Activated naive CD8-positive, alpha-beta T cell treated with anti-CD3 and anti-CD28 coated beads for 36 hours (primary cell): ENCODE measurements around the gene HSPA4. TPM values are rescaled to one million over a fixed set of nuclear protein-coding genes. Genes with fewer than 3 reads are reported as not detected.

ENCODE experiments used
- DNase-seq: peaks from one replicate; pipeline ENCODE4 v3.0.0; 2021
- H3K27ac Mint-ChIP-seq: one replicate; pipeline ENCODE4 v1.8.0; 2022; ENCODE audit warnings: mild to moderate bottlenecking, moderate library complexity, mixed read lengths
- H3K27me3 Mint-ChIP-seq: one replicate; pipeline ENCODE4 v1.8.0; 2022; ENCODE audit warnings: mild to moderate bottlenecking, mixed read lengths
- H3K36me3 Mint-ChIP-seq: one replicate; pipeline ENCODE4 v1.8.0; 2021; ENCODE audit warnings: mild to moderate bottlenecking, mixed read lengths
- H3K4me1 Mint-ChIP-seq: one replicate; pipeline ENCODE4 v1.8.0; 2021; ENCODE audit warnings: mixed read lengths
- H3K4me3 Mint-ChIP-seq: one replicate; pipeline ENCODE4 v1.8.0; 2022; ENCODE audit warnings: mild to moderate bottlenecking, moderate library complexity, mixed read lengths
- H3K9me3 Mint-ChIP-seq: one replicate; pipeline ENCODE4 v1.8.0; 2022; ENCODE audit warnings: mixed read lengths
- total RNA-seq, 2 experiments: library from RNA; stranded (reverse); gene quantifications; one replicate each; pipeline ENCODE4 v1.2.3, GENCODE V29; 2021

HSPA4 gene
- total RNA-seq, 2 experiments from 2014 or later: 296 to 302 TPM

DNA sequence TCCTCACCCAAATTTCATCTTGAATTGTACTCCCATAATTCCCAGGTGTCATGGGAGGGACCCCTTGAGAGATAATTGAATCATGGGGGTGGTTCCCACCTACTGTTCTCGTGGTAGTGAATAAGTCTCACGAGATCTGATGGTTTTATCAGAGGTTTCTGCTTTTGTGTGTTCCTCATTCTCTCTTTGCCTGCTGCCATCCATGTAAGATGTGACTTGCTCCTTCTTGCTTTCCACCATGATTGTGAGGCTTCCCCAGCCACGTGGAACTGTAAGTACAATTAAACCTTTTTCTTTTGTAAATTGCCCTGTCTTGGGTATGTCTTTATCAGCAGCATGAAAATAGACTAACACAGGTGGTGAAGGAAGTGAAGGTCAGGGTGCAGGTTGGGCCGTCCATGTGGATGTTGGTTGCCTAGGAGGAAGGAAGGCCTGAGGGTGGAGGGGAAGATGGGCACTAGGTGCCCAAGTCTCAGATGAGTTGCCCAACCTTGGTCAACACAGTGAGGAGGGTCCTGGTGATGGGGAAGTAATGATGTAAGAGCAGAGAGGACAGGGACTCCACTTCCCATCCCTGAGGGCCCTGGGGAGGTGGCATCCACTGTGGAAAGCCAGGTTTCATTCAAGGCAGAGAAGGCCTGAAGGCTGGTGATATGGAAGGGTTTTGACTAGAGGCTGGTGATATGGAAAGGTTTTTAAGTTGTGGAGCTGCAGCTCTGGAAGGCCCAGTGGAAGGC, 92.6 kb downstream of the HSPA4 start:
- DNase-seq: no peak
- H3K4me1 Mint-ChIP-seq: peaks cover 17% of the 10 kb centered on the region
- H3K27ac Mint-ChIP-seq: no peak overlapping the region
- H3K9me3 Mint-ChIP-seq: peaks cover 10% of the 10 kb centered on the region
- no peak overlapping the region for H3K4me3 Mint-ChIP-seq
- H3K36me3 Mint-ChIP-seq: peaks cover 2% of the 10 kb centered on the region
- no peaks in the 10 kb centered on the region for H3K27me3 Mint-ChIP-seq

DNA sequence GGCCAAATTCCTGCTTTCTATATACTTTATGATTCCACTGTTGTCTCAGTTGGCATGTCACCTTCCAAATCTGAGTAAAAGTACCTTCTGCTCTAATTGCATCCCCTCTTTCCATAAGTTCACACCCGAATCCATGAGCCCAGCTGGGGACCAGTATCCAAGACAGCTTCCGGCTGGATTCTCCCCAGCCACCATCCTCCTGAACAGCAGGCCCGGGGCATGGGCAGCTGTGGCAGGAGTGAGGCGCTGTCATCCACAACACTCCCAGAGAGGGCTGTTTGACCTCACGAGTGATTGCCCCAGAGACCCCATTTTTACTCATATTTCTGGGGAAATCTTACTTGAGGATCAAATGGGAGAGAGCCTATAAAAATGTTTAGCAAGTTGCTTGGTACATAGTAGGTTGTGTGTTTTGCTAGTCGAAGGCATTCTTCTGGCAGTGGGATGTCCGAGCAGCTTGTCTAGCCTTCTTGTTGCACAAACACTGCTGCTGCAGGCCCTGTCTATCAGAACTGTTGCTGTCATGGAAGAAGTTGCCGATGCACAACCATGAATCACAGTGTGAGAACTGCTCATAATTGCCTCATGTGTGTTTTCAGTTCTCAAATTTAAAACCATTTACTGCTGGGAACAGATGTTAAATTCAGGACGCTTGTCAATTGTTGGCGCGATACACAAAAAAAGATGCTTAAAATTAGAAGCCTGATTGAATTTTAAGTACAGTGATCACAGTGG, 93.8 kb downstream of the HSPA4 start:
- DNase-seq: no peak

DNA sequence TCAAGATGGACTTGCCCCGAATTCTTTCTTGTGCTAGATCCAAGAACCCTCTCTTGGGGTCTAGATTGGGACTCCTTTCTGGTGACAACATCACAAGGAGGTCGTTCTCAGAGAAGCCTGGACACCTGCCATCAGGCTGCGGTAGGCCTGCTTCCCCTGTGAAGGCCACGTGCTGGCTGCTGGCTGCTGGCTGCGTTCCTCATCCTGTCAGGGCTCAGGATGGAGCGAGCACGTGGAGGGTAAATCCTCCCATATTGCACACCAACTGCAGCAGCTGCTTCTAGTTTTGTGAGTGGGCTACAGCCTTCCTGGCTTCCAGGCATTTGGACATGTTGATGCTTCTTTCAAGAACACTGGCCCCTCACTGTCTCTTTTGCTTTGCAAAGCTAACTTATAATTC, 95.6 kb downstream of the HSPA4 start:
- no peak for DNase-seq
- Mint-ChIP-seq H3K4me1 (peaks cover 17% of the 10 kb centered on the region), H3K36me3 (peaks cover 2% of the 10 kb centered on the region), H3K4me3 (no peak overlapping the region), H3K27ac (no peak overlapping the region), H3K9me3 (peaks cover 10% of the 10 kb centered on the region), H3K27me3 (no peaks in the 10 kb centered on the region)

More for the DNA sequence above, 93.8 kb downstream of the HSPA4 start:
- H3K4me1 Mint-ChIP-seq: peaks cover 17% of the 10 kb centered on the region
- peaks cover 2% of the 10 kb centered on the region for H3K36me3 Mint-ChIP-seq
- no peak overlapping the region for H3K4me3 Mint-ChIP-seq
- H3K9me3 Mint-ChIP-seq: peaks cover 10% of the 10 kb centered on the region
- no peaks in the 10 kb centered on the region for H3K27me3 Mint-ChIP-seq
- H3K27ac Mint-ChIP-seq: no peak overlapping the region

DNA sequence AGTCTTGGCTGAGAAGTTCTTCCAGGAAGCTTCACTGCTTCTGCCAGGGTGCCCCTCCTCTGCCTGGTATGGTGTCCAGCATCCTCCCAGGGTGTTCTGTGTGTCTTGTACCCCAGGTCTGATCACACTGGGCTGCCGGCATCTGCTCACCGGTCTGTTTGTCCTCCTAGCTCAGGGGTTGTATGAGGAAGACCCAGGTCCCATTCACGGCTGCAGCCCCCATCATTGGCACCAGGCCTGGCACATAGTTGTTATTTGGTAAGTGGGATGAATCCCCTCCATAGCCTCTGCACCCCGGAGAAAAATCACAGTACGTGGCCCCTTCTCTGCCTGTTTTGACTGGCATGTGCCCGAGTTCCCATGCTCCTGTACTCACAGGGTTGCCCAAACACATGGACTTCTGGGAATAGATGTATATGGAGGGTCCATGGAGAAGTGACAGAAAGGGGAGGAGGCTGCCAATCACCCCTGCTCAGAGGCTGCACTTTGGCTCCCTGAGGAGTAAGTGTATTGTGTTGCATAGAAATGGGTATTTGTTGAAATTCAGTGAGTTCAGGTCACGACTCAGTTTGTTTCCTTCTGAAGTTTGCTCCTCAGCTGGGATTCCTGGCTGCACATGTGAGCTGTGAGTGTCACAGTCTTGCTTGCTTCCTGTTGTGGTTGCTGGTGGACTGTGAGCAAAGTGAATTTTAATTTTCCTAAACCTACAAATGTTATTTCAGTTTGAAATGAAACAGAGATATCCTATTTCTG, 96.2 kb downstream of the HSPA4 start:
- H3K9me3 Mint-ChIP-seq: peaks cover 10% of the 10 kb centered on the region
- no peak for DNase-seq
- peaks cover 17% of the 10 kb centered on the region for H3K4me1 Mint-ChIP-seq
- no peaks in the 10 kb centered on the region for H3K27me3 Mint-ChIP-seq
- H3K4me3 Mint-ChIP-seq: no peak overlapping the region
- no peak overlapping the region for H3K27ac Mint-ChIP-seq
- peaks cover 2% of the 10 kb centered on the region for H3K36me3 Mint-ChIP-seq

DNA sequence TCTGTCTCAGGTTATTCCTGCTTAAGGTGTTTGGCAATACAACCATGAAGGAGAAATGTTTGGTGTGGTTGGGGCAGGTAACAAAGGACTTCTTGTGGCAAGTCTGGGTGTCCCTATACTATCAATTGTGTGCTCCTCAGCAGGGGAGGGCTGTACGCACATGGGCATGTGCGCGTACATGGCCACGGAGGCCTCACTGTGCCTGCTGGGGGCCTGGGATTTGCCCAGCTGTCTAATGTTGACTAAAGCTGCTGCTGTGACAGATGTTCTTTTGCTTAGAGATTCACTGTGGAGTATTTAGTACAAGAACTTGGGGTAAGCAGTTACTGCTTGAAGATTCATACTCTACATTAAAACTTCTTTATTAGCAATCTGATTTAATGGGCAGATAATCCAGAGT, 97.5 kb downstream of the HSPA4 start:
- Mint-ChIP-seq H3K9me3 (peaks cover 3% of the 10 kb centered on the region), H3K4me3 (no peak overlapping the region), H3K4me1 (peaks cover 17% of the 10 kb centered on the region), H3K36me3 (peaks cover 2% of the 10 kb centered on the region), H3K27ac (no peak overlapping the region), H3K27me3 (no peaks in the 10 kb centered on the region)
- DNase-seq: no peak

DNA sequence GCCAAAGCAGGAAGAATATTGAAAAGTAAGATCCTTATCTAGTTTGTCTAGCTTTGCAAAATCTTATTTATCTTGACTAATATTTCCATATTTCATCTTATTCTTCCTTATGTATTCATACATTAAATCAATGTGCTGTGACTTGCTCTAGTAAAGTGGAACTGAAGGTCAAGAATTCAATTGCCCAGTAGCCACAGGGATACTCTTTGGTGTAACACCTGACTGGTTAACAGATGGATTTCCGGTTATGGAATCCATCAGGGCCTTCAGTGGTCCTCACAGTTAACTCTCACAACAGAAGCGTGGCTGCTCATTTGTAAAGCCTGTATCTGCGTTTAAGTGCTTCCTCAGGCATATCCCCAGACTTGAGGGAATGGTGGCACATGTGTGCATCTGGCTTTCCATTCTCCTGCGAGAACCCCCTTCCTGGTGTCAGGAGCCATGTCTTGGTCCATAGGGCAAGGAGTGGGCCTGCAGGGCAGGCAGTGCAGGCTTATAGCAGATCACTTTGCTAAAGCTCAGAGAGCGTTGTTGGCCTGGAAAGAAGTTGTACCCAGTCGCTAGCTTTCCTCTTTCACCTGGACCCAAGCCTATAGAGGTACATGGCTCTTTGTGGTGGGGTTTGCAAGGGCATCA, 99.2 kb downstream of the HSPA4 start:
- Mint-ChIP-seq H3K4me1 (peaks cover 17% of the 10 kb centered on the region), H3K4me3 (no peak overlapping the region), H3K27ac (no peak overlapping the region), H3K27me3 (no peaks in the 10 kb centered on the region), H3K36me3 (no peaks in the 10 kb centered on the region), H3K9me3 (no peaks in the 10 kb centered on the region)
- no peak for DNase-seq

DNA sequence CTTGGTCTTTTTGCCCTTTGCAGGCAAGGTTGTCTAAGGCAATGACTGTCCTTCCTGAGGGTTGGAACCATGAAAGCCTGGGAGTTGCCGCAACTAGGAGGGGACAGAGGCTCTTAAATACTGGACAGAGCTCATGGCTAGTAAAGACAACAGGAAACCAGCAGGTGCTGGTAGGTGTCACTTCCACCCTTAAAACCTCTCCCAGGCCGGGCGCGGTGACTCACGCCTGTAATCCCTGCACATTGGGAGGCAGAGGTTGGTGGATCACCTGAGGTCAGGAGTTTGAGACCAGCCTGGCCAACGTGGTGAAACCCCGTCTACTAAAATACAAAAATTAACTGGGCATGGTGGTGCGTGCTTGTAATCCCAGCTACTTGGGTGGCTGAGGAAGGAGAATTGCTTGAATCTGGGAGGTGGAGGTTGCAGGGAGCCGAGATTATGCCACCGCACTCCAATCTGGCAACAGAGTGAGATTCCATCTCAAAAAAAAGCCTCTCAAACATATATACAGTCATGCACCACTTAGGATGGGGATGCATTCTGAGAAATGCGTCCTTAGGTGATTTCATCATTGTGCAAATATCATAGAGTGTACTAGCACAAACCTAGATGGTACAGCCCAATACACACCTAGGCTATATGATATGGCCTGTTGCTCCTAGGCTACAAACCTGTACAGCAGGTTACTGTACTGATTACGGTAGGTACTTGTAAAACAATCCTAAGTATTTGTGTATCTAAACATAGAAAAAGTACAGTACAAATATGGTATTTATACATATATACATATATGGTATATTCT, 102.7 kb downstream of the HSPA4 start:
- no peak overlapping the region for H3K27ac Mint-ChIP-seq
- no peaks in the 10 kb centered on the region for H3K36me3 Mint-ChIP-seq
- no peaks in the 10 kb centered on the region for H3K27me3 Mint-ChIP-seq
- no peaks in the 10 kb centered on the region for H3K4me1 Mint-ChIP-seq
- H3K9me3 Mint-ChIP-seq: no peaks in the 10 kb centered on the region
- H3K4me3 Mint-ChIP-seq: no peak overlapping the region
- no peak for DNase-seq

DNA sequence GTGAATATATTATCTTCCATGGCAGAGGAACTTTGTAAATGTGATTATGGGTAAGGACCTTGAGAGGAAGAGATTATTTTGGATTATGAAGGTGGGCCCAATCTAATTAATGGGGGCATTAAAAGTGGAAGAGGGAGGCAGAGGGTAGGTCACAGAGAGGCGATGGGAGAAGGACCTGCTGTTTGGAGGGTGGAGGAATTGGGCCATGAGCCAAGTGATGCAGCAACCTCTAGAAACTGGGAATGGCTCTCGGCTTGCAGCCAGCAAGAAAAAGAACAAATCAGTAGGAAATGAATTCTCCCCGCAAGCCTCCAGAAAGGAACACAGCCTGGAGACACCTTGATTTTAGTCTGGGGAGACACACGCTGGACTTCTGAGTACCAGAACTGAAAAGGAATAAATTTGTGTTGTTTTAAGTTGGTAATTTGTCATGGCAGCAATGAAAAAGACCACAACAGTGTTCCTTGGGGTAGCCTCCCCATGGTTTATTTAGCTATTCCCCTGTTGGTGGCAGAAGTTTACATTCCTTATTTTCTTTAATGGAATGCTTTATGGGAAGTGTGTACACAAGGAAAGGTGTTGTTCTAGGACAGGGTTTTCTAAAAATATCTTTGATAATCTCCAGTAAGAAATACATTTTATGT, 103.6 kb downstream of the HSPA4 start:
- no peaks in the 10 kb centered on the region for H3K9me3 Mint-ChIP-seq
- no peak overlapping the region for H3K27ac Mint-ChIP-seq
- H3K4me1 Mint-ChIP-seq: peaks cover 2% of the 10 kb centered on the region
- H3K27me3 Mint-ChIP-seq: no peaks in the 10 kb centered on the region
- DNase-seq: no peak
- no peak overlapping the region for H3K4me3 Mint-ChIP-seq
- H3K36me3 Mint-ChIP-seq: no peaks in the 10 kb centered on the region

Other genes starting within 250 kb of the HSPA4 start
- under 1 TPM in 1 of 2 experiments, not detected in 1; 0.06 TPM for gene SOWAHA, start 238.7 kb upstream of the HSPA4 start, total RNA-seq
- gene SHROOM1, start 221.4 kb upstream of the HSPA4 start, total RNA-seq: 1 to 10 TPM; 1.8 to 2.3 TPM
- gene GDF9, start 185.5 kb upstream of the HSPA4 start, total RNA-seq: under 1 TPM; 0.26 to 0.29 TPM
- 100 to 1,000 TPM; 652 to 654 TPM for gene UQCRQ, start 185.4 kb upstream of the HSPA4 start, total RNA-seq
- gene LEAP2, start 178.3 kb upstream of the HSPA4 start, total RNA-seq: 1 to 10 TPM; 1.8 TPM
- gene AFF4, start 88.4 kb upstream of the HSPA4 start, total RNA-seq: 10 to 100 TPM; 22.2 to 22.9 TPM
- 10 to 100 TPM; 31.2 to 33.5 TPM for gene ZCCHC10, start 25.5 kb upstream of the HSPA4 start, total RNA-seq